GM12878 (cell line): ENCODE results near the gene DSE. TPM values are rescaled to one million over a fixed set of nuclear protein-coding genes. Genes with fewer than 3 reads are reported as not detected.

Experiments used
- ATAC-seq: fragments of 200-7000 bp; cut with Tn5 transposase; 3 replicates; pipeline ENCODE4 v1.9.1; 2020; ENCODE audit warnings: mild to moderate bottlenecking, moderate library complexity
- BruUV-seq: library from RNA; stranded (reverse); fragments of 400-500 nt; replicated peaks from 2 replicates; lab custom pipeline; 2021; lab: Mats Ljungman, UMichigan
- CTCF ChIA-PET: fragments of 300-600 bp; sonication (Branson Sonifier 250); formaldehyde crosslinking; extraction: SDS; loops from one replicate; lab custom pipeline; 2021; ENCODE audit warnings: inconsistent platforms; lab: Yijun Ruan, JAX
- POLR2A ChIA-PET: fragments of 350-600 bp; formaldehyde crosslinking; extraction: SDS; loops from one replicate; lab custom pipeline; 2021; ENCODE audit warnings: inconsistent platforms; lab: Charles Lee
- RAD21 ChIA-PET: fragments of 300-600 bp; sonication (Branson Sonifier 250); formaldehyde crosslinking; loops from one replicate; lab custom pipeline; 2023; ENCODE audit warnings: antibody characterized with exemption; ENCODE audit not compliant: unreplicated experiment; lab: Charles Lee
- SMC1A ChIA-PET: fragments of 300-600 bp; sonication (Branson Sonifier 250); formaldehyde crosslinking; loops from one replicate; lab custom pipeline; 2023; ENCODE audit not compliant: unreplicated experiment, uncharacterized antibody; lab: Charles Lee
- DNase-seq: peaks from one replicate; pipeline ENCODE4 v3.0.0-alpha.2; 2011; ENCODE audit warnings: low read depth, low spot score
- FAIRE-seq: peaks from 3 replicates; lab custom pipeline; 2011; peaks lifted over from hg19 to GRCh38; lab: Jason Lieb, UNC
- H2AFZ ChIP-seq: 2 replicates; pipeline ENCODE4 v1.6.0; 2011; ENCODE audit warnings: low read depth, low read length, control low read depth; ENCODE audit not compliant: control insufficient read depth
- H3K27ac ChIP-seq: 2 replicates; pipeline ENCODE4 v1.5.1; 2011; ENCODE audit warnings: control low read depth; ENCODE audit not compliant: control insufficient read depth, insufficient read depth
- H3K27me3 ChIP-seq, 2 experiments: replicated peaks in 1 of 2; 2 replicates each; pipeline versions ENCODE4 v1.6.0 to v1.6.1; 2011; ENCODE audit warnings: low read length in 1 of 2; ENCODE audit not compliant: control insufficient read depth in 2 of 2, insufficient read depth in 2 of 2
- H3K36me3 ChIP-seq, 2 experiments: 2 replicates each; pipeline ENCODE4 v1.5.1; 2011; ENCODE audit warnings: low read length in 1 of 2; ENCODE audit not compliant: control insufficient read depth in 2 of 2, insufficient read depth in 2 of 2
- H3K4me1 ChIP-seq: 2 replicates; pipeline ENCODE4 v1.6.1; 2011; ENCODE audit warnings: mild to moderate bottlenecking, low read length, moderate library complexity, mixed read lengths; ENCODE audit not compliant: control insufficient read depth, insufficient read depth
- H3K4me2 ChIP-seq: 2 replicates; pipeline ENCODE4 v1.6.0; 2011; ENCODE audit warnings: control low read depth; ENCODE audit not compliant: control insufficient read depth, insufficient read depth
- H3K4me3 ChIP-seq: fragments of 200-600 bp; sonication (generic); 2 replicates; pipeline ENCODE4 v1.5.1; 2016
- H3K79me2 ChIP-seq: 2 replicates; pipeline ENCODE4 v1.6.0; 2011; ENCODE audit warnings: low read length; ENCODE audit not compliant: control insufficient read depth, insufficient read depth
- H3K9ac ChIP-seq: 2 replicates; pipeline ENCODE4 v1.8.0; 2011; ENCODE audit warnings: low read length, control low read depth, mixed read lengths; ENCODE audit not compliant: control insufficient read depth, insufficient read depth
- H3K9me3 ChIP-seq: replicated peaks from 3 replicates; pipeline ENCODE4 v1.5.1; 2011; ENCODE audit warnings: mild to moderate bottlenecking, low read length; ENCODE audit not compliant: control insufficient read depth, insufficient read depth
- H4K20me1 ChIP-seq: 2 replicates; pipeline ENCODE4 v1.6.0; 2011; ENCODE audit not compliant: control insufficient read depth, insufficient read depth
- CREM ChIP-seq: IDR thresholded peaks from 2 replicates; pipeline ENCODE4 v1.6.1; 2014; ENCODE audit warnings: antibody characterized with exemption, low read depth
- EGR1 ChIP-seq, 2 experiments: IDR thresholded peaks; 1 replicate in 1 of 2; 2 replicates in 1 of 2; pipeline ENCODE4 v1.6.1; 2011 to 2012; ENCODE audit warnings: low read depth in 2 of 2, low read length in 2 of 2, borderline replicate concordance in 1 of 2, mild to moderate bottlenecking in 1 of 2, moderate library complexity in 1 of 2
- EZH2 ChIP-seq: IDR thresholded peaks from 2 replicates; pipeline ENCODE4 v1.6.1; 2012; ENCODE audit warnings: low read depth, mild to moderate bottlenecking, control low read depth, inconsistent platforms, low read length, borderline replicate concordance; ENCODE audit not compliant: control insufficient read depth
- FOXM1 ChIP-seq: IDR thresholded peaks from 2 replicates; pipeline ENCODE4 v1.6.1; 2012; ENCODE audit warnings: low read depth, mild to moderate bottlenecking, inconsistent platforms, low read length, moderate library complexity
- HCFC1 ChIP-seq: fragments of 150-350 bp; IDR thresholded peaks from 2 replicates; pipeline ENCODE4 v1.6.1; 2014; ENCODE audit warnings: low read length
- HDAC2 ChIP-seq: fragments of 200-600 bp; sonication (generic); IDR thresholded peaks from 2 replicates; pipeline ENCODE4 v1.6.1; 2017
- MYB ChIP-seq: fragments of 150-350 bp; IDR thresholded peaks from 2 replicates; pipeline ENCODE4 v1.6.1; 2014; ENCODE audit warnings: mild to moderate bottlenecking, low read depth, low read length, borderline replicate concordance
- PML ChIP-seq: IDR thresholded peaks from 2 replicates; pipeline ENCODE4 v1.6.1; 2012; ENCODE audit warnings: low read length, inconsistent platforms
- RB1 ChIP-seq: fragments of 450-650 bp; formaldehyde crosslinking; IDR thresholded peaks from 2 replicates; pipeline ENCODE4 v1.6.1; 2017; ENCODE audit warnings: mild to moderate bottlenecking, borderline replicate concordance
- RBBP5 ChIP-seq: fragments of 200-600 bp; sonication (generic); conservative IDR thresholded peaks from 2 replicates; pipeline ENCODE4 v1.6.1; 2016
- SMC3 ChIP-seq: IDR thresholded peaks from 2 replicates; pipeline ENCODE4 v1.6.1; 2011; ENCODE audit warnings: low read length, improper control_type of control experiment, borderline replicate concordance
- SPI1 ChIP-seq: IDR thresholded peaks from 2 replicates; pipeline ENCODE4 v1.6.1; 2011; ENCODE audit warnings: low read depth, mild to moderate bottlenecking, low read length, moderate library complexity, borderline replicate concordance; ENCODE audit not compliant: insufficient read depth
- SUPT20H ChIP-seq: IDR thresholded peaks from 2 replicates; pipeline ENCODE4 v1.6.1; 2011; ENCODE audit warnings: low read depth, mild to moderate bottlenecking, low read length, moderate library complexity, borderline replicate concordance; ENCODE audit not compliant: control insufficient read depth
- TCF3 ChIP-seq: IDR thresholded peaks from 2 replicates; pipeline ENCODE4 v1.6.1; 2012; ENCODE audit warnings: low read depth, mild to moderate bottlenecking, low read length, borderline replicate concordance; ENCODE audit not compliant: insufficient read depth
- ZSCAN29 ChIP-seq: fragments of 450-650 bp; IDR thresholded peaks from 2 replicates; pipeline ENCODE4 v1.6.1; 2017; ENCODE audit warnings: mild to moderate bottlenecking, moderate library complexity
- WGBS: methylation state at CpG from one replicate; pipeline ENCODE4 v1.1.6; 2016; ENCODE audit warnings: low lambda C conversion rate; ENCODE audit not compliant: insufficient replicate concordance, insufficient coverage; ENCODE audit errors: missing lambda C conversion rate; 5-methylcytosine and 5-hydroxymethylcytosine counted together
- in situ Hi-C: fragments of 300-500 bp; cut with MboI; formaldehyde crosslinking; loops from 9 replicates; pipeline ENCODE4 v1.14.3; 2018; ENCODE audit warnings: mixed read lengths
- intact Hi-C: fragments of 100-400 bp; cut with micrococcal nuclease; formaldehyde crosslinking; loops from one replicate; pipeline ENCODE4 v1.14.2; 2022; ENCODE audit not compliant: unreplicated experiment
- polyA plus RNA-seq, 11 experiments: library from polyadenylated mRNA; depleted of rRNA in 4 of 11; unstranded in 6 of 11; stranded (reverse) in 5 of 11; fragments of >200 nt; fragmentation: Nextera tagmentation in 4 of 11; fragmentation: Illumina TruSeq in 1 of 11; extraction: Ambion mirVana in 4 of 11; extraction: Trizol in 1 of 11; gene quantifications; 1 replicate in 1 of 11; 2 replicates in 10 of 11; pipeline versions ENCODE4 v1.2.1 to v1.2.3, GENCODE V29; 2011 to 2016; ENCODE audit warnings: inconsistent platforms in 2 of 11, missing spikeins in 2 of 11, low read depth in 1 of 11
- total RNA-seq, 4 experiments: library from RNA; depleted of rRNA in 3 of 4; stranded (reverse); fragments of >200 nt in 3 of 4; fragmentation: Illumina TruSeq in 1 of 4; extraction: Trizol in 1 of 4; gene quantifications; 2 replicates each; pipeline versions ENCODE4 v1.2.1 to v1.2.3, GENCODE V29; 2013 to 2021
- TF ChIP-seq, protein P1 (sequence below): IDR thresholded peaks from 2 replicates; pipeline ENCODE4 v1.6.1; 2012; ENCODE audit warnings: low read depth, low read length, improper control_type of control experiment
- TF ChIP-seq, protein P2 (sequence below): fragments of 450-650 bp; IDR thresholded peaks from 2 replicates; pipeline ENCODE4 v1.6.1; 2016; ENCODE audit warnings: mild to moderate bottlenecking

The DSE gene
- total and polyA plus RNA-seq, 10 of the 15 experiments (the other 5 are each of a cell fraction or from before 2014, with no cell fraction given): 12.6 to 76.4 (median 43.0) TPM

DNA sequence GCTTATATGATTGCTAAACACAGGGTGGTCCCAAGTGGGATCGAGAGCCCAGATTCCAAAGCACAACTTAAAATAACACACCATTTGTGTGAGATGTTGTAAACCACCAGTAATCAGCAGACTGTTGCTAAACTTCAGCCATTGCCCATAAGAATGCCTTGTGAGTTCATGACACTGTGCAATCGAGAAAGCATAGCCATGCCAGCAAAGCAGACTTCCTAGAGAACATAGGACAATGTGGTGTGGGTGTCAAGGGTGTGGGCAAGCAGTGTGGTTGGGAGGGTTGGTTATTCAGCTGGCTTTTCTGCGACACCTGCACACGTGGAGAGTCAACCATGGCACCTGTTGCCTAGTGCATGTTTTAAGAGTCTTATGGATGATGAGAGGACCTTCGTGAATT lies 74.4 kb downstream of the DSE start (continued):
- TF ChIP-seq, protein P1, sequence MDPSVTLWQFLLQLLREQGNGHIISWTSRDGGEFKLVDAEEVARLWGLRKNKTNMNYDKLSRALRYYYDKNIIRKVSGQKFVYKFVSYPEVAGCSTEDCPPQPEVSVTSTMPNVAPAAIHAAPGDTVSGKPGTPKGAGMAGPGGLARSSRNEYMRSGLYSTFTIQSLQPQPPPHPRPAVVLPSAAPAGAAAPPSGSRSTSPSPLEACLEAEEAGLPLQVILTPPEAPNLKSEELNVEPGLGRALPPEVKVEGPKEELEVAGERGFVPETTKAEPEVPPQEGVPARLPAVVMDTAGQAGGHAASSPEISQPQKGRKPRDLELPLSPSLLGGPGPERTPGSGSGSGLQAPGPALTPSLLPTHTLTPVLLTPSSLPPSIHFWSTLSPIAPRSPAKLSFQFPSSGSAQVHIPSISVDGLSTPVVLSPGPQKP: no peak
- TF ChIP-seq FOXM1 (no peak), RB1 (no peak), EGR1 (IDR thresholded peaks at IDR 0.05; ENCODE audit: borderline replicate concordance in 1 of 2, low read depth in 2 of 2, low read length in 2 of 2) (no peak), EZH2 (no peak), HCFC1 (no peak), SMC3 (no peak), RBBP5 (no peak), HDAC2 (no peak), ZSCAN29 (no peak)
- TF ChIP-seq, all 136 proteins: peak for 0

DNA sequence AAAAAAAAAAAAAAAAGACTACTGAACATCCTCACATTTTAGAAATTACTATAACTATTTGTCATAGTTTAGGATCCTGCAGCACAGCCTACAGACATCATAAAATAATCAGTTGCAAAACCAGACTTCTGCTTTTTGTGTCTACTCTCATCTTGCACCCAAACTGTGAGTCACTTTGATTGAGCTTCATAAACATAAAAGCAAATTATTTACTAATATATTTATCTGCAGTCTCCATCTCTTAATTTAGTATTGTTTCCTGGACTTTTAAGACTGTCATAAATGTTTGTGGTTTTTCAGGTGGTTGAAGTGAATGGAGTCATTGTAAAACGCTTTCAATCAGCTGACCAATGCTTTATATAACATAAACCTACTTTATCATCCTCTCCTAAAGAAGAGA lies 75.7 kb downstream of the DSE start:
- Histone ChIP-seq H4K20me1 (no peaks in the 10 kb centered on the region), H3K4me3 (no peak overlapping the region), H3K27ac (no peak overlapping the region), H3K27me3 (no peaks in the 10 kb centered on the region), H3K9ac (no peak overlapping the region), H3K79me2 (no peaks in the 10 kb centered on the region), H3K4me2 (no peak overlapping the region), H2AFZ (no peak overlapping the region), H3K36me3 (no peaks in the 10 kb centered on the region), H3K4me1 (peaks cover 8% of the 10 kb centered on the region), H3K9me3 (no peaks in the 10 kb centered on the region)
- RAD21 ChIA-PET: interaction anchor here (0.8 to 7.3 kb wide), 10 partner anchors 8 to 177 kb away, joined by 3 to 54 read pairs (median 4); partner anchors contain the start of gene TSPYL1
- TF ChIP-seq PML: no peak
- TF ChIP-seq CREM: no peak
- TF ChIP-seq, protein P2, sequence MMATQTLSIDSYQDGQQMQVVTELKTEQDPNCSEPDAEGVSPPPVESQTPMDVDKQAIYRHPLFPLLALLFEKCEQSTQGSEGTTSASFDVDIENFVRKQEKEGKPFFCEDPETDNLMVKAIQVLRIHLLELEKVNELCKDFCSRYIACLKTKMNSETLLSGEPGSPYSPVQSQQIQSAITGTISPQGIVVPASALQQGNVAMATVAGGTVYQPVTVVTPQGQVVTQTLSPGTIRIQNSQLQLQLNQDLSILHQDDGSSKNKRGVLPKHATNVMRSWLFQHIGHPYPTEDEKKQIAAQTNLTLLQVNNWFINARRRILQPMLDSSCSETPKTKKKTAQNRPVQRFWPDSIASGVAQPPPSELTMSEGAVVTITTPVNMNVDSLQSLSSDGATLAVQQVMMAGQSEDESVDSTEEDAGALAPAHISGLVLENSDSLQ: no peak
- no peak for TF ChIP-seq MYB
- TF ChIP-seq SPI1: peak; percentile 55; the same call in 1 of the 2 replicates
- no peak for TF ChIP-seq ZSCAN29
- no peak for TF ChIP-seq TCF3
- no peak for TF ChIP-seq SUPT20H
- ATAC-seq (0 out of 3 replicates have a peak, but pooled peaks have one; percentile 13), DNase-seq (no peak), FAIRE-seq (no peak)
- BruUV-seq: no TSS peak
- SMC1A ChIA-PET: interaction anchor here (0.7 to 3.3 kb wide), 11 partner anchors 9 to 278 kb away, joined by 3 to 21 read pairs (median 4); partner anchors contain the start of gene CALHM6
- 85% methylated on average over 1 of the region's 1 CpG for WGBS
- intact Hi-C loops: no loop called here
- in situ Hi-C loops: no loop called here
- POLR2A ChIA-PET: no interaction called here
- CTCF ChIA-PET: interaction anchor here (0.6 to 2.8 kb wide), 15 partner anchors 12 to 177 kb away, joined by 3 to 17 read pairs (median 4); partner anchors contain the start of gene TSPYL1
